ENCODE measurements around the gene CSF2. TPM values are rescaled to one million over a fixed set of nuclear protein-coding genes. Genes with fewer than 3 reads are reported as not detected.

CSF2 gene
- total and polyA plus RNA-seq, 2 of the 13 experiments (the other 11 are each of a cell fraction or from before 2014, with no cell fraction given): not detected

DNA sequence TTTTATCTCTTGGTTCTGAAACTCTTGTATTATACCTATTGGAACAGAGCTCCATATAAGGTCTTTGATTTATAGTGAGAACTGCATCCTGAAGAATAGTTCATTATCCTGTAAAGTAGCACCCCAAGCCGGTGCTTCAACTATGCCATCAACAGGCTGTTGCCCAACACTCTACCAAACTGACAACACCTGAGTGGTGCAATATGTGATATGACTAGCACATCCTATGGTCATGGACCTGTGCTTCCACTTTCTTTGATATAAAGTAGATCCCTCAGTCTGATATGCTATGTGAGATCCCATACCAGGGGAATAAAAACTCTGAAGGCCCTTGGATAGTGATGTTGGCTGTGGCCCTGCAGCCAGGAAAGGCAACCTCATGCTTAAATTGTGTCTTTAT lies 15.8 kb downstream of the CSF2 start:
- no peak overlapping the region for H3K27ac ChIP-seq (ENCODE audit: extremely low read length, insufficient read depth, low read length)
- no peak overlapping the region for H3K4me3 ChIP-seq (replicated peaks in 1 of 3; ENCODE audit: insufficient read depth in 1 of 3, low read depth in 2 of 3, low read length in 3 of 3)
- H2AFZ ChIP-seq (ENCODE audit: low read length): no peak overlapping the region
- FAIRE-seq: no peak
- WGBS (ENCODE audit: low lambda C conversion rate): 0% methylated on average over 1 of the region's 1 CpG
- no peaks in the 10 kb centered on the region for H4K20me1 ChIP-seq (ENCODE audit: insufficient read depth, low read length)
- no peaks in the 10 kb centered on the region for H3K36me3 ChIP-seq (replicated peaks in 1 of 2; ENCODE audit: control insufficient read depth in 1 of 2, insufficient read depth in 2 of 2, low read length in 2 of 2)
- no peaks in the 10 kb centered on the region for H3K9me3 ChIP-seq (ENCODE audit: low read length)
- BruUV-seq (replicated peaks): no TSS peak
- DNase-seq (ENCODE audit: low spot score): no peak
- H3K9ac ChIP-seq (ENCODE audit: insufficient read depth, low read depth, low read length): no peak overlapping the region
- no peaks in the 10 kb centered on the region for H3K79me2 ChIP-seq (ENCODE audit: insufficient read depth, low read length)
- in situ Hi-C loops (cut with HindIII; ENCODE audit: extremely low pct_ligation_motif_present, low pct_unique_long_range_greater_than_20kb): no loop called here
- intact Hi-C loops (cut with micrococcal nuclease; ENCODE audit: unreplicated experiment): no loop called here
- ChIA-PET POLR2A (no interaction called here), CTCF (ENCODE audit: low intra/inter-chr PET ratio, low total read pairs) (no interaction called here)
- no peak for ATAC-seq
- peaks cover 2 to 28% of the 10 kb centered on the region in 2 experiments; a peak in 2 of 5 replicates for H3K27me3 ChIP-seq (ENCODE audit: control insufficient read depth in 1 of 2, insufficient read depth in 2 of 2, low read length in 2 of 2)
- H3K4me1 ChIP-seq (ENCODE audit: insufficient read depth, low read length): peaks cover 6% of the 10 kb centered on the region
- H3K4me2 ChIP-seq (ENCODE audit: low read depth, low read length): no peak overlapping the region
- TF ChIP-seq IRF2 (CRISPR knock-in tag; IDR thresholded peaks at IDR 0.05) (no peak), CEBPB (IDR thresholded peaks at IDR 0.05; ENCODE audit: borderline replicate concordance, low read depth, low read length) (peak; percentile 9; the same call in 1 of the 2 replicates)

DNA sequence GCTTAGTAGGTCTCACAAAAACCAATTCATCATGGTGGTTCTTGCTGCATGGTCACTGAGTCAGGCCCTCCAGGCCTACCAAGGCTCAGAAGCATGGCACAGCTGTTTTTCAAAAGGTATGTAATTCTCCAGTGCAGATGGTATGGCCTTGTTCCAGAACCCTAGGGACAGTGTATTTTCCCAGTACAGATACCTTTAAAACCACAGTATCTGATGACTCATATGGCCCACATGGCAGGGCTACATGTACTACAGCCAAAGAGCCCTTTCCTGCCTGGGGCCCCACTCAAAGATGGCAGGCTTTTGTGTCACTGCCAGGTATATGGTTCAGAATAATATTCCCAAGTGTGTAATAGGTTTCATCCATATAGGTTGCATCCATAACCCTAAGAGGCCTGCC lies 16.5 kb downstream of the CSF2 start:
- Histone ChIP-seq H3K36me3 (replicated peaks in 1 of 2; ENCODE audit: control insufficient read depth in 1 of 2, insufficient read depth in 2 of 2, low read length in 2 of 2) (no peaks in the 10 kb centered on the region), H3K27ac (ENCODE audit: extremely low read length, insufficient read depth, low read length) (no peak overlapping the region), H3K9me3 (ENCODE audit: low read length) (no peaks in the 10 kb centered on the region), H3K4me3 (replicated peaks in 1 of 3; ENCODE audit: insufficient read depth in 1 of 3, low read depth in 2 of 3, low read length in 3 of 3) (no peak overlapping the region), H3K27me3 (ENCODE audit: control insufficient read depth in 1 of 2, insufficient read depth in 2 of 2, low read length in 2 of 2) (peaks cover 2 to 28% of the 10 kb centered on the region in 2 experiments; a peak in 2 of 5 replicates), H4K20me1 (ENCODE audit: insufficient read depth, low read length) (no peaks in the 10 kb centered on the region), H3K79me2 (ENCODE audit: insufficient read depth, low read length) (no peaks in the 10 kb centered on the region), H3K9ac (ENCODE audit: insufficient read depth, low read depth, low read length) (no peak overlapping the region), H2AFZ (ENCODE audit: low read length) (no peak overlapping the region), H3K4me2 (ENCODE audit: low read depth, low read length) (no peak overlapping the region), H3K4me1 (ENCODE audit: insufficient read depth, low read length) (peaks cover 12% of the 10 kb centered on the region)
- intact Hi-C loops (cut with micrococcal nuclease; ENCODE audit: unreplicated experiment): no loop called here
- ChIA-PET POLR2A (no interaction called here), CTCF (ENCODE audit: low intra/inter-chr PET ratio, low total read pairs) (no interaction called here)
- no peak for TF ChIP-seq PRPF4 (IDR thresholded peaks at IDR 0.05; ENCODE audit: low read depth, low read length, poor library complexity, severe bottlenecking)
- no peak for TF ChIP-seq SRF (IDR thresholded peaks at IDR 0.05; ENCODE audit: low read depth, low read length)
- TF ChIP-seq, protein P1, sequence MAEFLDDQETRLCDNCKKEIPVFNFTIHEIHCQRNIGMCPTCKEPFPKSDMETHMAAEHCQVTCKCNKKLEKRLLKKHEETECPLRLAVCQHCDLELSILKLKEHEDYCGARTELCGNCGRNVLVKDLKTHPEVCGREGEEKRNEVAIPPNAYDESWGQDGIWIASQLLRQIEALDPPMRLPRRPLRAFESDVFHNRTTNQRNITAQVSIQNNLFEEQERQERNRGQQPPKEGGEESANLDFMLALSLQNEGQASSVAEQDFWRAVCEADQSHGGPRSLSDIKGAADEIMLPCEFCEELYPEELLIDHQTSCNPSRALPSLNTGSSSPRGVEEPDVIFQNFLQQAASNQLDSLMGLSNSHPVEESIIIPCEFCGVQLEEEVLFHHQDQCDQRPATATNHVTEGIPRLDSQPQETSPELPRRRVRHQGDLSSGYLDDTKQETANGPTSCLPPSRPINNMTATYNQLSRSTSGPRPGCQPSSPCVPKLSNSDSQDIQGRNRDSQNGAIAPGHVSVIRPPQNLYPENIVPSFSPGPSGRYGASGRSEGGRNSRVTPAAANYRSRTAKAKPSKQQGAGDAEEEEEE (CRISPR knock-in tag; IDR thresholded peaks at IDR 0.05; ENCODE audit: borderline replicate concordance): no peak
- no peak for TF ChIP-seq NR2C2 (CRISPR knock-in tag; IDR thresholded peaks at IDR 0.05; ENCODE audit: borderline replicate concordance)
- TF ChIP-seq ZNF562 (CRISPR knock-in tag; IDR thresholded peaks at IDR 0.05; ENCODE audit: borderline replicate concordance): no peak
- in situ Hi-C loops (cut with HindIII; ENCODE audit: extremely low pct_ligation_motif_present, low pct_unique_long_range_greater_than_20kb): no loop called here
- no peak for ATAC-seq
- no peak for FAIRE-seq
- no peak for DNase-seq (ENCODE audit: low spot score)
- no TSS peak for BruUV-seq (replicated peaks)
